H54 (cell line): ENCODE data around the gene MET.

Experiments used
- DNase-seq: peaks from one replicate; pipeline ENCODE4 v3.0.0; 2011; ENCODE audit warnings: low spot score, mixed read lengths; ENCODE audit not compliant: insufficient read length
- FAIRE-seq: peaks from 3 replicates; lab custom pipeline; 2011; peaks lifted over from hg19 to GRCh38; lab: Jason Lieb, UNC
- POLR2A ChIP-seq: IDR thresholded peaks from 2 replicates; pipeline ENCODE4 v1.6.1; 2011; ENCODE audit warnings: low read depth, mild to moderate bottlenecking, low read length

MET gene

DNA sequence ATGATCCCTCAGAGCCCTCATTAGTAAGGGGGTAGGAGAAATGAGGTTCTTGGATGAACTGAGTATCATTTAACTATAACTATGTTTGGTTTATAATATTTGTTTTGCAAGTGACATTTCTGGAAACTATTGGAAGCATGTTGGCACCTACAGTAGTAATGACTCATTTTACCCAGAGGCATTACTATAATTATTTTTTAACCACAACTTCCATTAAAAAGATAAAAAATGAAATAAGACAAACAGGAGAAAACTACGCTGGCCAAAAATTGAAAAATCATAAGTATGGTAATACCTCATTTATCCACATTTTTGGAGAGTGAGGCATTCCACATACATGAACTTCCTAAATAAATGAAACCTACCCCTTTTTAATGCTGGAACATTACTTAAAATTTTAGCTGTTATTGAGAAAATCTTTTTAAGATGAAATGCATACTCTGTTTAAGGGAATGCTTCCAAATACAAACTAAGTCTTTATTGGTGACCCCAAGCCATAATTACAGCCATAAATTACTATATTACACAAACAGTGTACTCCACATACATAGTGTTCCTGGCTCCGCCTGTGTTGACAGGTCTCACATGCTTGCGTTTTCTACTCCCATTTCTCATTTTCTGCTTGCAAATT is 105.8 kb downstream of the MET start:
- no peak for DNase-seq
- no peak for TF ChIP-seq POLR2A
- no peak for FAIRE-seq

- DNase-seq (no peak), FAIRE-seq (no peak)
- TF ChIP-seq POLR2A = no peak
These were observed 107.2 kb downstream of the MET start for GRCh38 chr7:116779216-116779615.

DNA sequence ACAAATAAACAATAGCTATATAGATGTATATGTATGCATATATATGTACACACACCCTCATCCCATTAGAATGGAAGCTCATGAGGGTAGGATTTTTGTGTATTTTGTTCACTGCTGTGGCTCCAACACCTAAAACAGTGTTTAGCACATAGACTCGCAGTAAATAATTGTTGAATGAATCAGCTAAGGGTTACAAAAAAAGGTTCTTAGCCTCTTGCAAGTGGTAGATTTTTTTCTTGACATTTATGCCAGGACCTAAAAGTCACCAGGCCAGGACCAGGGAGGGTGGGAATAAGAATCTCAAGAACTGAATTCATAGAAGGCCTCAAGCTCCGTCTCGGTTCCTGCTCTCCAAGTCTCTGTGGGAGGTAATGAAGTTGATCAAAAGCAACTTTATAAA is 107.9 kb downstream of the MET start:
- no peak for FAIRE-seq
- DNase-seq = no peak
- no peak for TF ChIP-seq POLR2A

- DNase-seq (no peak), FAIRE-seq (no peak)
- TF ChIP-seq POLR2A = no peak
These were observed 108.5 kb downstream of the MET start for GRCh38 chr7:116780521-116780920.

- no peak for DNase-seq
- FAIRE-seq = no peak
- no peak for TF ChIP-seq POLR2A
These were observed 109.0 kb downstream of the MET start for GRCh38 chr7:116780966-116781365.

GRCh38 chr7:116781584-116781983 is 109.6 kb downstream of the MET start:
- DNase-seq = no peak
- no peak for FAIRE-seq
- TF ChIP-seq POLR2A = no peak

DNA sequence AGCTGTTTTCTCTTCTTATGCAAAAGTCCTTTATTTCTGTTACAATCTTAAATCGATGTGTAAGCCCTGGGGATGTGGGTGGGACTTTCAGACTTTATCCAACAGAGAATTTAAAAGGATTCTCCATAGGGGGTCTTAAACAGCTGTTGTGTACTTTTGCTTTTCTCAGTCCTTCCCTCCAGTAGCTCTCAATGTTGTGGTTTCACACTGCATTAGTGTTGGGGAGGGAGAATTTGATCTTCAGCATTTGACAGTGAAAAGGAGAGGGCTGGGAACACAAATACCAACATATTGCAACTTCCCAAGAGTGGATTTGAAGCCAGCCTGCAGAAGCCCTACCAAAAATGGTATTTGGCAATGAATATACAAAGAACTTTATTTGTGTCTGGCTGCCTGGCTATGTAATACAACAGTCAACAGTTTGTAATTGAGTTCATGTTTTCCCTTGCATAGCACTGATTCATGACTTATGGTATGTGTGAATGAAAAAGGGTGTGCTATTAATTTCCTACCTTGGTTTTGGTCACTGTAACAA is 110.2 kb downstream of the MET start:
- TF ChIP-seq POLR2A = no peak
- FAIRE-seq (no peak), DNase-seq (no peak)

- no peak for FAIRE-seq
- no peak for TF ChIP-seq POLR2A
These were observed 111.8 kb downstream of the MET start for GRCh38 chr7:116783666-116784318.

GRCh38 chr7:116784647-116785046 is 112.7 kb downstream of the MET start:
- no peak for FAIRE-seq

More at GRCh38 chr7:116783666-116784318, 111.8 kb downstream of the MET start:
- no peak for DNase-seq

GRCh38 chr7:116785843-116786242 is 113.8 kb downstream of the MET start:
- DNase-seq (no peak), FAIRE-seq (no peak)
- no peak for TF ChIP-seq POLR2A

More at GRCh38 chr7:116784647-116785046, 112.7 kb downstream of the MET start:
- no peak for DNase-seq
- no peak for TF ChIP-seq POLR2A

DNA sequence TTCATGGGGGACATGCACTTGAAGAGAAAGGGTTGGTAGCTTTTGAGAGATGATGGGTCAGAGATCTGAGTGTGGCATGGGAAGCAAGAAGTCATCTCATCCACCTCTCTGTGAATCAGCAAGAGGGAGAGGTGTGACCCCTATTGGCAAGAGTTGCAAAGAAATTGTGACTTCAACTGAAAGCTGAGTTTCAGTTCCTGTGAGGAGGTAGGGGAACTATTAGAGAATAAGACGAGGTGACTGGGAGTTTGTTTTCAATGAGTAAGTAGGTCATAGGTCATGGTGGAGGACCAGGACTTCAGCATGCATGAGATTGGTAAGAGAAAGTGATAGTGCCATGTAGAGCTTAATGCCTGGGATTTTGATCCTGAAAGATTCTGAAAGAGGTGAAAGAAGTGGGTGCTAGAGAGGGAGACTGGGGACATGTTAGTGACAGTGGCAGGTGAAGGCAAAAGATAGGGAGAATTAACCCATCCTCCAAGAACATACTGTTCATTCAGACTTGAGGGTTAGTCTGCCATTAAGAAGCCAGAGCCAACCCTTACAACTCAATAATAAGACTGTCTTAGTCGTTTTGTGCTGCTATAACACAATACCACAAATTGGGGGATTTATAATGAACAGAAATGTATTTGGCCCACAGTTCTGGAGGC is 114.9 kb downstream of the MET start:
- no peak for TF ChIP-seq POLR2A
- FAIRE-seq = no peak
- DNase-seq = no peak

DNA sequence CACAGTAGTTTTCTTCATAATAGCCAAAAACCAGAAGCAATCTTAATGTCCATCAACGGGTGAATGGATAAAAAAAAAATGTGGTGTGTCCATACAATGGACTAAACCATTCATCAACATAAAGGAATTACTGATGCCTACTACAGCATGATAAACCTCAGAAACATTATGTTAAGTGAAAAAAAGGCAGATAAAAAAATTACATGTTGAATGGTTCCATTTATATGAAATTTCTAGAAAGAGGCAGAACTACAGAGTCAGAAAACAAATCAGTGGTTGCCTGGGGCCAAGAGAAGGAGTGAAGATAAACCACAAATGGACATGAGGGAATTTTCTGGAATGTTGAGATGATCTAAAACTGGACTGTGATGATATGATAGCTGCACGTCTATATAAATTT is 115.9 kb downstream of the MET start:
- FAIRE-seq (no peak), DNase-seq (no peak)
- no peak for TF ChIP-seq POLR2A

GRCh38 chr7:116788572-116789197 is 116.7 kb downstream of the MET start:
- DNase-seq = no peak
- TF ChIP-seq POLR2A = no peak
- no peak for FAIRE-seq

- DNase-seq (no peak), FAIRE-seq (no peak)
- TF ChIP-seq POLR2A = no peak
These were observed 118.0 kb downstream of the MET start for GRCh38 chr7:116790025-116790424.
